Lower leg skin (tissue), 3 donors: Measurements from ENCODE around the gene CDKAL1.

Source experiments
- CTCF ChIP-seq, 3 donors: fragments of 450-650 bp; IDR thresholded peaks; one replicate each; pipeline ENCODE4 v1.5.1; 2016; ENCODE audit warnings: antibody characterized with exemption in 3 of 3, mild to moderate bottlenecking in 3 of 3, moderate library complexity in 2 of 3
- POLR2A ChIP-seq, 2 donors: fragments of 450-650 bp; IDR thresholded peaks; one replicate each; pipeline ENCODE4 v1.6.1; 2016 to 2017; ENCODE audit warnings: antibody characterized with exemption in 2 of 2, mild to moderate bottlenecking in 1 of 2, moderate library complexity in 1 of 2

- TF ChIP-seq CTCF (IDR thresholded peaks at IDR 0.05): no peak
- no peak for TF ChIP-seq POLR2A (IDR thresholded peaks at IDR 0.05)
Observed at GRCh38 chr6:20983961-20984360, 449.7 kb downstream of the CDKAL1 start.
